Muscle layer of colon (tissue), 2 donors: ENCODE results near the gene SSH3.
"Not testable (repeated sequence)": the region's sequence is repeated elsewhere in the genome, so short reads cannot be mapped to it uniquely, and the experiment has no call there.

Source experiments
- H3K27ac ChIP-seq: one replicate; pipeline ENCODE4 v1.7.0; 2013; ENCODE audit warnings: low read depth, mild to moderate bottlenecking, low read length, moderate library complexity
- H3K27me3 ChIP-seq, 2 donors: one replicate each; pipeline ENCODE4 v1.7.0; 2013; ENCODE audit warnings: low read length in 2 of 2, mild to moderate bottlenecking in 2 of 2; ENCODE audit not compliant: insufficient read depth in 2 of 2, control insufficient read depth in 1 of 2
- H3K36me3 ChIP-seq: one replicate; pipeline ENCODE4 v1.7.0; 2013; ENCODE audit warnings: mild to moderate bottlenecking, low read length; ENCODE audit not compliant: insufficient read depth
- H3K4me1 ChIP-seq: one replicate; pipeline ENCODE4 v1.7.0; 2013; ENCODE audit warnings: mild to moderate bottlenecking, low read length; ENCODE audit not compliant: insufficient read depth
- H3K4me3 ChIP-seq, 2 donors: one replicate each; pipeline ENCODE4 v1.7.0; 2013; ENCODE audit warnings: low read length in 2 of 2, low read depth in 1 of 2, mild to moderate bottlenecking in 1 of 2, moderate library complexity in 1 of 2
- H3K9ac ChIP-seq: one replicate; pipeline ENCODE4 v1.7.0; 2013; ENCODE audit warnings: low read length
- H3K9me3 ChIP-seq: one replicate; pipeline ENCODE4 v1.7.0; 2013; ENCODE audit warnings: mild to moderate bottlenecking, low read length
- donor health status: abdominal sarcoma.
- donor health status: Adenocarcinoma of cecum.

The SSH3 gene

GRCh38 chr11:67303132-67303834 is at the start of gene SSH3:
TSS of gene SSH3 (plus strand) at chr11:67303530. CDS start at chr11:67303626, 96 bp downstream.
- peak within 1 kb of the TSS; percentile 44 for H3K9ac ChIP-seq
- H3K4me1 ChIP-seq: peaks cover 17% of the 10 kb centered on the region
- peak within 1 kb of the TSS; percentile 68 to 85 for H3K4me3 ChIP-seq
- H3K9me3 ChIP-seq: no peaks in the 10 kb centered on the region
- no peaks in the 10 kb centered on the region for H3K27me3 ChIP-seq
- H3K36me3 ChIP-seq: peaks cover 34% of the 10 kb centered on the region
- H3K27ac ChIP-seq: peak within 1 kb of the TSS; percentile 82

GRCh38 chr11:67253872-67254624 is 49.3 kb upstream of the SSH3 start:
- Histone ChIP-seq H3K27me3 (no peaks in the 10 kb centered on the region), H3K9ac (no peak overlapping the region), H3K4me1 (no peaks in the 10 kb centered on the region), H3K4me3 (no peak overlapping the region), H3K9me3 (no peaks in the 10 kb centered on the region), H3K36me3 (peaks cover 81% of the 10 kb centered on the region), H3K27ac (no peak overlapping the region)

- Histone ChIP-seq H3K36me3 (peaks cover 74% of the 10 kb centered on the region), H3K9ac (no peak overlapping the region), H3K4me1 (no peaks in the 10 kb centered on the region), H3K27me3 (no peaks in the 10 kb centered on the region), H3K4me3 (no peak overlapping the region), H3K27ac (no peak overlapping the region), H3K9me3 (no peaks in the 10 kb centered on the region)
Measured at GRCh38 chr11:67254798-67255197, 48.5 kb upstream of the SSH3 start.

GRCh38 chr11:67255353-67255752 is 48.0 kb upstream of the SSH3 start:
- no peak overlapping the region for H3K9ac ChIP-seq
- no peaks in the 10 kb centered on the region for H3K27me3 ChIP-seq
- no peak overlapping the region for H3K27ac ChIP-seq
- no peaks in the 10 kb centered on the region for H3K9me3 ChIP-seq
- H3K36me3 ChIP-seq: peaks cover 68% of the 10 kb centered on the region
- H3K4me3 ChIP-seq: no peak overlapping the region
- H3K4me1 ChIP-seq: no peaks in the 10 kb centered on the region

GRCh38 chr11:67255864-67256263 is 47.5 kb upstream of the SSH3 start:
- H3K27ac ChIP-seq: no peak overlapping the region
- H3K27me3 ChIP-seq: no peaks in the 10 kb centered on the region
- H3K9me3 ChIP-seq: no peaks in the 10 kb centered on the region
- no peaks in the 10 kb centered on the region for H3K4me1 ChIP-seq
- H3K4me3 ChIP-seq: no peak overlapping the region
- no peak overlapping the region for H3K9ac ChIP-seq
- peaks cover 63% of the 10 kb centered on the region for H3K36me3 ChIP-seq

- H3K27me3 ChIP-seq: no peaks in the 10 kb centered on the region
- no peaks in the 10 kb centered on the region for H3K9me3 ChIP-seq
- H3K27ac ChIP-seq: no peak overlapping the region
- peaks cover under 1% of the 10 kb centered on the region for H3K4me1 ChIP-seq
- H3K9ac ChIP-seq: no peak overlapping the region
- no peak overlapping the region for H3K4me3 ChIP-seq
- H3K36me3 ChIP-seq: peaks cover 56% of the 10 kb centered on the region
Measured at GRCh38 chr11:67256477-67257135, 46.7 kb upstream of the SSH3 start.

- no peaks in the 10 kb centered on the region for H3K27me3 ChIP-seq
- H3K4me1 ChIP-seq: peaks cover 20% of the 10 kb centered on the region
- no peak overlapping the region for H3K4me3 ChIP-seq
- no peaks in the 10 kb centered on the region for H3K9me3 ChIP-seq
- H3K36me3 ChIP-seq: peaks cover 18% of the 10 kb centered on the region
- no peak overlapping the region for H3K9ac ChIP-seq
- no peak overlapping the region for H3K27ac ChIP-seq
Measured at GRCh38 chr11:67260406-67260805, 42.9 kb upstream of the SSH3 start.

GRCh38 chr11:67260885-67261639 is 42.3 kb upstream of the SSH3 start:
- H3K9me3 ChIP-seq, H3K9ac ChIP-seq, H3K27me3 ChIP-seq, H3K27ac ChIP-seq: not testable (repeated sequence)
- Histone ChIP-seq H3K36me3 (peaks cover 12% of the 10 kb centered on the region), H3K4me3 (peak overlapping the region; percentile 16 to 41), H3K4me1 (peaks cover 27% of the 10 kb centered on the region)

GRCh38 chr11:67261640-67261945 is 41.7 kb upstream of the SSH3 start:
- no peaks in the 10 kb centered on the region for H3K27me3 ChIP-seq
- peaks cover 7% of the 10 kb centered on the region for H3K36me3 ChIP-seq
- peak overlapping the region in 1 of 2 donors; percentile 16 for H3K4me3 ChIP-seq
- peaks cover 27% of the 10 kb centered on the region for H3K4me1 ChIP-seq
- no peaks in the 10 kb centered on the region for H3K9me3 ChIP-seq
- no peak overlapping the region for H3K9ac ChIP-seq
- H3K27ac ChIP-seq: no peak overlapping the region

GRCh38 chr11:67261946-67262681 is 41.2 kb upstream of the SSH3 start:
- H3K4me1 ChIP-seq: peaks cover 27% of the 10 kb centered on the region
- H3K27ac ChIP-seq: no peak overlapping the region
- no peaks in the 10 kb centered on the region for H3K9me3 ChIP-seq

More at GRCh38 chr11:67261946-67262681, 41.2 kb upstream of the SSH3 start:
- Histone ChIP-seq H3K9ac (no peak overlapping the region), H3K4me3 (peak overlapping the region in 1 of 2 donors; percentile 29), H3K36me3 (peaks cover 2% of the 10 kb centered on the region), H3K27me3 (no peaks in the 10 kb centered on the region)
